GM21576 (cell line): ENCODE data around the gene KSR1.

Source experiments
- ATAC-seq: cut with Tn5 transposase; IDR thresholded peaks from one replicate; pipeline ENCODE4 v1.9.1; 2021; ENCODE audit warnings: mild to moderate bottlenecking, moderate library complexity; ENCODE audit not compliant: unreplicated experiment

Gene KSR1

DNA sequence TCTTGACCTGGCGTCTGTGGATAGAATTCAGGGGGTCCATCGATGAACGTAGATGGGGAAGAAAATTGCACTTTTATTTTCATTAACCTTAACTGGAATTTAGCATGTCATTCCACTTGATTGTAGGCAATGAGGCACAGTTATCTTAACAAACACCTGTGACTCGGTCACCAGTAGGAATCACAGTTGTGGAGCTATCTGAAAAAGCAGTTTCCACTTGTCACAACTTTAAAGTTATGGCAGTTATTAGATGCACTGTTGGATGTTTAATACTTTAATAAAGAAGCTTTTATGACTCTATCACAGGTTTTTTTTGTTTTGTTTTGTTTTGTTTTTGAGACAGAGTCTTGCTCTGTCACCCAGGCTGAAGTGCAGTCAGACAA lies 91.0 kb downstream of the KSR1 start:
- ATAC-seq, result no peak

- ATAC-seq, result no peak
Observed at GRCh38 chr17:27548369-27548768, 92.1 kb downstream of the KSR1 start.

DNA sequence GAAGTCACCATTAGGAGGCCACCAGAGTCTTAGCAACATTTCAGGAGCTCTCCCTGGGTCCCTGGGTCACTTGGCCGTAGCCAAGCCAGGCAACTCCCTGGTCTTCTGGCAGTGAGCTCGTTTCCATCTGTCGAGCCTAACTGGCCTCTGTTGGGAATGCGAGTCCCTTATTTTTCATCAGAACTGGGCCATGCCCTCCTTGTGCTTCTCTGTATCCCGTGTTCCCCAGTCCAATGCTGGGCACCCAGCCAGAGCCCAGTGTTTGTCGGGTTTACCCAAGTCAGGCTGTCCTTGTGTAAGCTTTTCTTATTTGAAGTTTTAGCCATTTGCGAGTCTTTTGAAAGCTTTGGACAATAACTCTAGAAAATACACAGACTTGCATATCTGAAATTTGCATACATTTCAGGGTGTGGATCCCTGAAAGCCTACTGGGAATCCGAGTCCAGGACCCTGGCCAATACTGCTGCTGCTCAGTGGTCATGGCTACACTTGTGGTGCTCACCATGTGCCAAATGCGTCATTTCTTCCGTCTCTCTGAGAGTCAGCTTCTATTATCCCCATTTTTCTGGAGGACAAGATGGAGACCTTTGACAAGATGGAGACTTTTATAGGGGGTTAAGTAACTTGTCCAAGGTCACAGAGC lies 93.1 kb downstream of the KSR1 start:
- no peak for ATAC-seq

DNA sequence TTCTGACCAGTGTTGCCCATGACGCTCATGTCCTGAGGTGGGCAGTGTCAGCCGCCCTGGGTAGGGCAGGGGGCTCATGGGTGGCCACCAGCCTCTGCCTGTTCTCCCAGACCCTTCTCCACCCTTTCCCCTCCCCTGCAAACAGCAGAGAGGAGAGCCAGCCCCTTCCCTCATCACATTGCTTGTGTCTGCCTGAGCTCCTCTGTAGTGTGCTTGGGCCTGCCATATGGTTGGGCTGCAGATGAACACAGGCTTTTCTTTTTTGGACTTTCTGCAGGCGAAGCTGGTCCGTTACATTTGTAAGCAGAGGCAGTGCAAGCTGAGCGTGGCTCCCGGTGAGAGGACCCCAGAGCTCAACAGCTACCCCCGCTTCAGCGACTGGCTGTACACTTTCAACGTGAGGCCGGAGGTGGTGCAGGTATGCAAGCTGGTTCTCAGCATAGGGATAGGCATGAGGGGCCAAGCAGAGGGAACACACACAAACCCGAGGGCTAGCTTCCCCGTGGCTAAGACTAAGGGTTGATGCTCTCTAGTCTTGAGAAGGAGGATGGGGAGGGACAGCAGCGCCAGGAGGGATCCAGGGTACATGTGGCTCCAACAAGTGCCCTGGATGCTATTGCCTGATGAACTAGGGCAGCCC lies 94.2 kb downstream of the KSR1 start:
- no peak for ATAC-seq

- ATAC-seq, result no peak
Observed at GRCh38 chr17:27550974-27551505, 94.8 kb downstream of the KSR1 start.

DNA sequence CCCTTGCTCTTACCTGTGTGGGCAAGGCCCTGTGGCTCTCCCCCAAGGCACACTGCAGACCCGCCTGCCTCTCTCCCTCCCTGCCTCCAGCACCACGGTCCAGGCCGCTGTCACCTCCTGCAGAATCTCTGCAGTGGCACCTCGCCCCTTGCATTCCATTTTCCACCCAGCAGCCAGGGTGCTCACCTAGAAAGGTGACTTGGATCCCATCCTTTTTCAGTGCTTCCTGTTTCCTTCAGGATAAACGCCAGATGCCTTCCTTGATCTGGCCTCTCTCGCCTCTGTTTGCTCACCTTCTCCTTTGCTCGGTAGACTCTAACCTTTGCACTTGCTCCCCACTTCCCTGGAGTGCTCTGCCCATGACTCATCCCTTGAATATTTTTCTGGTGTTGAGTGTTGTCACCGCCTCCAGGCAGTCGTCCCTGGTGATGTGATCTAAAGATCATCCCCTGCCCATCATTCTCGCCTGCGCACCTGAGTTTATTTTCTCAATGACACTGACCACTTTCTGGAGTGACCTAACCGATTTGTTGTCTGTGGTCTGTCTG lies 95.5 kb downstream of the KSR1 start:
- ATAC-seq, result no peak

GRCh38 chr17:27552276-27552732 lies 96.1 kb downstream of the KSR1 start:
- ATAC-seq, result no peak

DNA sequence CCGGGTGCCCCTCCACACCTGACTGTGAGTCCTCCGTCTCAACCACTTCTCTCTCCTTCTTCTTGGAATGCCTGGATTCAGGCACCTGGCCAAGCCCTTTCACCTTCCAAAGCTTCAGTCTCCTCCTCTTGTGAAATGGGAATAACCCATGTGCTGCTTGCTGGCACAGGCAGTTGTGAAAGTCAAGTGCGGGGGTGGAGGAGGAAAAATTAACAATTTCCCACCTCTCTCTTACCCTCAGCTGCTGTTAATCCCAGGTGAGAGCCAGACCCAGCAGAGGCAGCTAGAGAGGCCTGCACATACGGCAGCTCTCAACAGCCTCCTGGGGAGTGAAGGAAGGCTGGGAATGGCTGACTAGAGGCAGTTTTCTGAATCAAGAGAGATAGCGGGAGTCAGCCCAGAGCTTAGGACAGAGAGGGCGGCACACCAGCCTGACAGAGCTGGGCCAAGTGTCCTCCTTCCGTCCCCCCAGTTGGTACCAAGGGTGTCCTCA lies 96.8 kb downstream of the KSR1 start:
- ATAC-seq, result no peak

DNA sequence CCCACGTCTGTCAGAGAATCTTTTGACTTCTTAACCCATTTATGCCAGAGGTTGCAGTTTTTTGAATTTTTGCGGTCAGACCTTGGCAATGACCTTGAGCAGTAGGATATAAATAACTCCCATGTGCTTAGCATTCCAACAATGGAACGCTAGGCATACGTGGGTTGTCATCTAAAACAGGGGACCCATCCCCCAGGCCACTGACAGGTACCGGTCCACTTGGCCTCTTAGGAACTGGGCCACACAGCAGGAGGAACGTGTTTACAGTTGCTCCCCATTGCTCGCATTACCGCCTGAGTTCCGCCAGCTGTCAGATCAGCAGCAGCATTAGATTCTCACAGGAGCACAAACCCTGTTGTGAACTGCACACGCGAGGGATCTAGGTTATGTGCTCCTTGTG lies 97.9 kb downstream of the KSR1 start:
- no peak for ATAC-seq

GRCh38 chr17:27554911-27555310 lies 98.7 kb downstream of the KSR1 start:
- no peak for ATAC-seq

- ATAC-seq, result no peak
Observed at GRCh38 chr17:27555339-27555738, 99.1 kb downstream of the KSR1 start.

DNA sequence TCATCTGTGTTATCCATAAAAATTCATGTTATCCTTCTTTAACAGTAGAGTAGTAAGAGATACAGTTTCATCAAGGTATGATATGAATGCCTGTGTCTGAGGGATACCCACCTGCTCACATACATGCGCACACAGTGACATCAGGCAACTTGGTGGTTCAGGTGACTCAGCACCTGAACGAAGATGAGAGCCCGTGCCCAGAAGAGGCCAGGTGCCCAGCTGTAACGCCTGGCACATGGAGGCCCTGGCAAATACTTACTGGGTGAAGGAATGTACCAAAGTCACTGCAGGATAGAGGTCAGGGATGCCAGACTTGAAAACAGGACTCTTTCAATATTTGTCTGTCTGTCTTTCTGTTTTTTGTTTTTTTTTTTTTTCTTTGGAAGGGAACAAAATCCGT lies 102.1 kb downstream of the KSR1 start:
- no peak for ATAC-seq

DNA sequence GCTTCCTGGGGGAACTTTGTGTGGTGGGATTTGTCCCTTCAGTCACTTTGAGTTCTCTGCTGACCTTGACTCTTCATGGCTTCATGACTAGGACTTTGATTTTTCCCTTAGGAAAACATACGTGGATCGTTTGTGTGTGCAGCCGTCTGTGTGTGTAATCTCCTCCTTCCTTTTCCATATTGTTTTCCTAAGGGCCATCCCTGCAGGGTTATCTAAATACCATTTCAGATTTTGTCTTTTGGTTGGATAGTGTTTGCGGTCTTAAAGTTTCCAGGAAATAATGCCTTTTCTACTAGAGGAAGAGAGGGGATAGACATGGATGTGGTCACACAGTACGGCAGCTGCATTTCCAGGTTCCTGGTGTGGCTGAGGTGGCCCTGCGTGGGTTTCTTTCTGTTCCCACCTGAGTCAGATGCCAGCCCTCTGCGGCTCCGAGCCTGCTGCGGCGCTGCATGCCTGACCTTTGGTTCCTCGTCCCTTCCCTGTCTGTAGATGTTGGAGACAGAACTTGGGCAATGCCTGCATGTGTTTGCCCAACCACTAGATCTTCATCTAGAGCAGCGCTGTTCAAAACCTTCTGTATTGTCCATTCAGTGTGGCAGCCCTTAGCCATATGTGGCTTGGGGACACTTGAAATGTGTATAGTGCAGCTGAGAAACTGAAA lies 102.7 kb downstream of the KSR1 start:
- no peak for ATAC-seq

DNA sequence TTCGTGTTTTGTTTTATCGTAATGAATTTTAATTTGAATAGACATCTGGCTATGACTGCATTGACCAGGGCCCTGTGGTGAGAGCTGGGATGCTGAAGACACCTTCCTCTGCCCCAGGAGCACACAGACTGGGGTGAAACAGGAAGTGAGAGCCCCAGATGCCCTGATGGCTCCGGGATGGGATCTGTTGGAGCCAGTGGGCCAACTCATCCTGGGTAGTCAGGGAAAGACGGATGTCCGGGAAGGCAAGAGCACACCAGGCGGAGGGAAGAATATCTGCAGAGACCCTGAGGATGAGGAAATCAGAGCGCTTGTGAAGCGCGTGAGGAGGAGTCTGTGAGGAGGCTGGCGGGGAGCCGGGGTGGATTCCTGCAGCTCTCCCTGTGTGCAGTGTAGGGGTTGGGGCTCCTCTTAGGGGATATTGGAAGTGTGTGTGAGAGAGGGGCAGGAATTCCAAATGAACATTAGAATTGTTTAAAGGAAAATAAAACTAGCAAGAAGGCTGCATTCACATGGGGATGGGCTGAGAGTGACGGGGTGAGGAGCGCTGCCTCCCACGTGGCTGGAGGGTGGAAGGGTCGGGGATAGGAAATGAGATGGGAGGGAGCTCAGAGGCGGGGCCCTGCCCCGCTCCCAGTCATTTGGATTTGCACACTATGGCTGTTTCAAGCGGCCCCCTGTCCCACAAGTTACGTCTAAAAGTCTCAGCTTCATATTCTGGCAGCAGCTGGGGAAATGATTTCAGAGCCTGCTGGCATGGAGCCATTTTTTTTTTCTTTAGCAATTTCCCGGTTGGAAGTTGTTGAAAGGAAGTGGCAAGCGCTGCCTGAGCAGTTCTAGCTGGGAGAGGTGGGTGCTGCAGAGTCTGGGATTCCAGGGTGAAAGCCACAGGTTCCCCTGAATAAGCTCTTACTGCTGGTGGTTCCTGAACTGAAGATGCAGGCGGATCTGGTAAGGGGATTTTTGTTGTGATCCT lies 103.5 kb downstream of the KSR1 start:
- no peak for ATAC-seq

DNA sequence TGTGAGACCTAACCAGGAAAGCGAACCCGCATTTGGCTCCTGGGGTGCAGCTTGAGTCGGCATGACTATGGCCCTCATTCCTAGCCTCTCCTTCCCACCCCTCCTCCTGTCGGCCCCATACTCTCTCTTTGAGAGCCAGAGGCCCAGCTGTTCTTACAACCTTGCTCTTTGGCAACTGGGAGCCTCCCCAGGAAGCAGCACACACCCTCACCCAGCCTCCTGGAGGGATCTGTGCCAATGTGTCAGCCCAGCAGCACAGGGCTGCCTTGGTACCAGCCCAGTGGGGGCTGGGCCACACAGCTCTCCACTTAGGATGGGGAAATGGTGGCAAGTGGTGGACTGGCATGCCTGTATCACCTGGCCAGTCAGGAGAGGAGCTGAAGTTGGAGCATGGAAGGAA lies 104.4 kb downstream of the KSR1 start:
- no peak for ATAC-seq

GRCh38 chr17:27562777-27563455 lies 106.7 kb downstream of the KSR1 start:
- no peak for ATAC-seq

DNA sequence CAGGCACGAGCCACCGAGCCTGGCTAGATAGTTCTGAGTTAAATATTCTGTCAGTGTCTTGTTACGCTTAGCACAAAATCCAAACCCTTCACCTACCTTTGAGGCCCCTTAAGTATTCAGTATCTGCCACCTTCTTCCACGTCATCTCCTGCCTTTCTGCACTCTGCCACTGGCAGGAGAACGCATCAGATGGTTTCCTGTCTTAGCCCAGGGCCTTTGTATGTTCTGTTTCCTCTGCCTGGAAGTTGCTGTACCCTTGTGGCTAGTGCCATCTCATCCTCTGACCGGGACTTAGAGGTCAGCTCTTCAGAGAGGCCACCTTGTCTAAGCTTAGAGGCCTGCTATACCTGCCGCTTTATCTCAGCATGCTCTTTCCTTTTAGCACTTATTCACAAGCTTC lies 107.3 kb downstream of the KSR1 start:
- ATAC-seq, result no peak

DNA sequence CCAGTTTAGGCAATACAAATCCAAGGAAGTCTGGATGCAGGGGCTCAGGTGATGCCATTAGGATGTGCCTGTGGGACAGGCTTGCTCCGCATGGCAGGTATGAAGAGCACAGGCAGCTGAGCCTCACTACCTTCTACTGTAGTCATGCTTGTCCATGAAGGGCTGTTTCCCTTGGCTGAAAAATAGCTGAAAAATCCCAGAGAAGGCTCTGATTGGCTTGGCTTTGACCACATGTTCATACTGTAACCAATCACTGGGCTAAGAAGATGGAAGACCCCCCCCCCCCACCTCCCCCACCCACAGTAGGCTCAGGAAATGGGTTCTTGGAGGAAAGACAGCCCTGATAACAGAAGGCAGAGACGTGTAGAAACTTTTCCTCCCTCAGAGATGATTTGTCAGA lies 108.2 kb downstream of the KSR1 start:
- no peak for ATAC-seq

GRCh38 chr17:27565874-27566670 lies 109.8 kb downstream of the KSR1 start:
- ATAC-seq, result no peak
